H9 (cell line): ENCODE measurements around the gene PCDHGB5. TPM values are rescaled to one million over a fixed set of nuclear protein-coding genes. Genes with fewer than 3 reads are reported as not detected.
"Not testable (repeated sequence)": the region's sequence is repeated elsewhere in the genome, so short reads cannot be mapped to it uniquely, and the experiment has no call there.

ENCODE experiments used
- DNase-seq: peaks from one replicate; pipeline ENCODE4 v3.0.0-alpha.2; 2017
- H2AFZ ChIP-seq: one replicate; pipeline ENCODE4 v1.6.1; 2013; ENCODE audit warnings: mild to moderate bottlenecking, low read length, control low read depth, moderate library complexity
- H2AK5ac ChIP-seq: 2 replicates; pipeline ENCODE4 v1.6.1; 2013; ENCODE audit warnings: low read length, control low read depth, mixed read lengths; ENCODE audit not compliant: insufficient read length
- H2BK120ac ChIP-seq: one replicate; pipeline ENCODE4 v1.6.1; 2013; ENCODE audit warnings: low read depth, mild to moderate bottlenecking, low read length, control low read depth, inconsistent platforms; ENCODE audit not compliant: poor library complexity, severe bottlenecking
- H2BK12ac ChIP-seq: 2 replicates; pipeline ENCODE4 v1.6.1; 2013; ENCODE audit warnings: low read length, control low read depth, mixed read lengths, low read depth; ENCODE audit not compliant: insufficient read length
- H2BK15ac ChIP-seq: 2 replicates; pipeline ENCODE4 v1.6.1; 2013; ENCODE audit warnings: low read depth, low read length, control low read depth
- H2BK20ac ChIP-seq: one replicate; pipeline ENCODE4 v1.6.1; 2013; ENCODE audit warnings: low read depth, mild to moderate bottlenecking, low read length, control low read depth, inconsistent platforms; ENCODE audit not compliant: poor library complexity, severe bottlenecking
- H2BK5ac ChIP-seq: 2 replicates; pipeline ENCODE4 v1.6.1; 2013; ENCODE audit warnings: low read length, control low read depth, mixed read lengths; ENCODE audit not compliant: insufficient read length
- H3K14ac ChIP-seq: 2 replicates; pipeline ENCODE4 v1.6.1; 2013; ENCODE audit warnings: low read length, control low read depth; ENCODE audit not compliant: insufficient read depth
- H3K18ac ChIP-seq: 2 replicates; pipeline ENCODE4 v1.6.1; 2013; ENCODE audit warnings: low read depth, mild to moderate bottlenecking, mixed read lengths, low read length, control low read depth; ENCODE audit not compliant: insufficient read length
- H3K23ac ChIP-seq: 2 replicates; pipeline ENCODE4 v1.6.1; 2013; ENCODE audit warnings: low read length, control low read depth, mixed read lengths, low read depth; ENCODE audit not compliant: insufficient read length
- H3K23me2 ChIP-seq: 2 replicates; pipeline ENCODE4 v1.6.1; 2013; ENCODE audit warnings: low read depth, mild to moderate bottlenecking, mixed read lengths, low read length, control low read depth; ENCODE audit not compliant: insufficient read length, poor library complexity, severe bottlenecking
- H3K27ac ChIP-seq: 2 replicates; pipeline ENCODE4 v1.5.1; 2013; ENCODE audit warnings: low read length, control low read depth, mixed read lengths, low read depth; ENCODE audit not compliant: insufficient read length
- H3K27me3 ChIP-seq: 2 replicates; pipeline ENCODE4 v1.6.1; 2013; ENCODE audit warnings: low read length, control low read depth, inconsistent platforms; ENCODE audit not compliant: insufficient read depth
- H3K4ac ChIP-seq: 2 replicates; pipeline ENCODE4 v1.6.1; 2013; ENCODE audit warnings: low read depth, mild to moderate bottlenecking, control low read depth, inconsistent platforms, low read length, moderate library complexity
- H3K4me1 ChIP-seq: 2 replicates; pipeline ENCODE4 v1.6.1; 2013; ENCODE audit warnings: low read length, control low read depth, inconsistent platforms; ENCODE audit not compliant: insufficient read depth
- H3K4me2 ChIP-seq: 2 replicates; pipeline ENCODE4 v1.6.1; 2013; ENCODE audit warnings: low read length, control low read depth, mixed read lengths; ENCODE audit not compliant: insufficient read length, insufficient read depth
- H3K56ac ChIP-seq: 2 replicates; pipeline ENCODE4 v1.6.1; 2013; ENCODE audit warnings: low read depth, mild to moderate bottlenecking, mixed read lengths, low read length, control low read depth; ENCODE audit not compliant: insufficient read length
- H3K79me1 ChIP-seq: 2 replicates; pipeline ENCODE4 v1.6.1; 2013; ENCODE audit warnings: low read depth, mild to moderate bottlenecking, moderate library complexity, low read length, control low read depth, inconsistent platforms; ENCODE audit not compliant: insufficient read depth, poor library complexity, severe bottlenecking
- H3K79me2 ChIP-seq: 2 replicates; pipeline ENCODE4 v1.6.1; 2013; ENCODE audit warnings: low read length, control low read depth, inconsistent platforms; ENCODE audit not compliant: insufficient read depth
- H3K9ac ChIP-seq: 2 replicates; pipeline ENCODE4 v1.6.1; 2013; ENCODE audit warnings: low read length, control low read depth, mixed read lengths; ENCODE audit not compliant: insufficient read length; ENCODE audit errors: extremely low read depth
- H3K9me3 ChIP-seq: one replicate; pipeline ENCODE4 v1.6.1; 2013; ENCODE audit warnings: low read depth, low read length, inconsistent platforms; ENCODE audit not compliant: control insufficient read depth
- H3T11ph ChIP-seq: one replicate; pipeline ENCODE4 v1.6.1; 2013; ENCODE audit warnings: mild to moderate bottlenecking, low read length, control low read depth, inconsistent platforms
- H4K20me1 ChIP-seq: one replicate; pipeline ENCODE4 v1.6.1; 2013; ENCODE audit not compliant: control insufficient read depth, insufficient read length, insufficient read depth
- H4K5ac ChIP-seq: 2 replicates; pipeline ENCODE4 v1.6.1; 2013; ENCODE audit warnings: low read depth, mild to moderate bottlenecking, mixed read lengths, low read length, control low read depth; ENCODE audit not compliant: insufficient read length
- H4K8ac ChIP-seq: replicated peaks from 2 replicates; pipeline ENCODE4 v1.6.1; 2013; ENCODE audit warnings: low read length, control low read depth, mixed read lengths, low read depth; ENCODE audit not compliant: insufficient read length
- H4K91ac ChIP-seq: 2 replicates; pipeline ENCODE4 v1.6.1; 2013; ENCODE audit warnings: low read depth, mild to moderate bottlenecking, moderate library complexity, mixed read lengths, low read length, control low read depth; ENCODE audit not compliant: insufficient read length
- H3K27ac Mint-ChIP-seq, 3 experiments: 2 replicates in 2 of 3; 3 replicates in 1 of 3; pipeline ENCODE4 v1.8.0; 2020 to 2021; ENCODE audit warnings: mixed read lengths in 3 of 3, mild to moderate bottlenecking in 1 of 3, moderate library complexity in 1 of 3
- H3K27me3 Mint-ChIP-seq: 2 replicates; pipeline ENCODE4 v1.8.0; 2021; ENCODE audit warnings: low read depth, mild to moderate bottlenecking, moderate library complexity, mixed read lengths
- H3K36me3 Mint-ChIP-seq, 3 experiments: 2 replicates in 2 of 3; 3 replicates in 1 of 3; pipeline ENCODE4 v1.8.0; 2020 to 2021; ENCODE audit warnings: low read depth in 3 of 3, mixed read lengths in 3 of 3; ENCODE audit not compliant: insufficient read depth in 1 of 3
- H3K4me1 Mint-ChIP-seq, 2 experiments: 2 replicates each; pipeline ENCODE4 v1.8.0; 2020; ENCODE audit warnings: mixed read lengths in 2 of 2
- H3K4me3 Mint-ChIP-seq, 2 experiments: 2 replicates in 1 of 2; 3 replicates in 1 of 2; pipeline ENCODE4 v1.8.0; 2020 to 2021; ENCODE audit warnings: mild to moderate bottlenecking in 2 of 2, mixed read lengths in 2 of 2, moderate library complexity in 1 of 2
- H3K9me3 Mint-ChIP-seq, 2 experiments: 2 replicates in 1 of 2; 3 replicates in 1 of 2; pipeline ENCODE4 v1.8.0; 2020; ENCODE audit warnings: mild to moderate bottlenecking in 2 of 2, mixed read lengths in 2 of 2, moderate library complexity in 1 of 2
- WGBS: extraction: QIAGEN DNeasy Blood & Tissue Kit; methylation state at CpG from one replicate; pipeline ENCODE4 v1.1.7; 2013; ENCODE audit warnings: missing lambda C conversion rate, low lambda C conversion rate, mixed read lengths; ENCODE audit not compliant: insufficient read length; ENCODE audit errors: extremely low coverage; 5-methylcytosine and 5-hydroxymethylcytosine counted together
- total RNA-seq: library from RNA; stranded (reverse); gene quantifications from 2 replicates; pipeline ENCODE4 v1.2.1, GENCODE V29; 2021
- TF ChIP-seq, protein P1 (sequence below): fragments of 200-600 bp; sonication (generic); conservative IDR thresholded peaks from 3 replicates; pipeline ENCODE4 v1.8.0; 2021; ENCODE audit warnings: antibody characterized with exemption, mild to moderate bottlenecking

PCDHGB5 gene
- total RNA-seq, 1 experiment from 2014 or later = 3.8 TPM

DNA sequence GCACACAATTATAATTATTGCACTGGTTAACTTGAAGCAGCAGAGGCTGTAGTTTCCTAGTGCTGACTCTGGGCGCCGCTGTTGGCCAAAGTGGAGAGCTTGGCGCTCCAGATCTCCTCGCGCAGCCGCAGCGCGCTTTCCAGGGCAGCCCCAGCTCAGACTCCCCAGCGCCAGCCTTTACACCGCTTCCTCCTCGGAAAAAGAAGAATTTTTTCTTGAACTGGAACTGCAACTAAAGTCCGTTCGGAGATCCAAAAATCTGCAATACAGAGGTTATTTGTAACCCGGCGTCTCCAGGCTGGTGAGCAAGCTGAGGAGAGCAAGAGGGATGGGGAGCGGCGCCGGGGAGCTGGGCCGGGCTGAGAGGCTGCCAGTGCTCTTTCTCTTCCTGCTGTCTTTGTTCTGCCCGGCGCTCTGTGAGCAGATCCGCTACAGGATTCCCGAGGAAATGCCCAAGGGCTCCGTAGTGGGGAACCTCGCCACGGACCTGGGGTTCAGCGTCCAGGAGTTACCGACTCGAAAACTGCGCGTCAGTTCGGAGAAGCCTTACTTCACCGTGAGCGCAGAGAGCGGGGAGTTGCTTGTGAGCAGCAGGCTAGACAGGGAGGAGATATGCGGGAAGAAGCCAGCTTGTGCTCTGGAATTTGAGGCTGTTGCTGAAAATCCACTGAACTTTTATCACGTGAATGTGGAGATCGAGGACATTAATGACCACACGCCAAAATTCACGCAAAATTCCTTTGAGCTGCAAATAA is 10.0 kb upstream of the PCDHGB5 start, which contains the start of gene PCDHGB4:
Gene PCDHGB4, plus strand, starts transcription at position 142 of the 755 bp plus-strand sequence. Its CDS starts 187 bp downstream, at position 329.
- peak within 1 kb of the TSS; percentile 51 for H3K4me2 ChIP-seq
- peaks cover 42% of the 10 kb centered on the region for H3K9me3 ChIP-seq
- not testable (repeated sequence) for H4K5ac ChIP-seq, H3K27me3 ChIP-seq, H2AFZ ChIP-seq, H2BK20ac ChIP-seq, H3K79me2 ChIP-seq, H2BK5ac ChIP-seq, H4K20me1 ChIP-seq, H3K23ac ChIP-seq, H3K4ac ChIP-seq, H3T11ph ChIP-seq, H3K79me1 ChIP-seq, H2BK120ac ChIP-seq, H3K27ac Mint-ChIP-seq, H3K23me2 ChIP-seq, H2BK15ac ChIP-seq, H3K14ac ChIP-seq, H2AK5ac ChIP-seq, H2BK12ac ChIP-seq, H3K56ac ChIP-seq, H4K91ac ChIP-seq, H3K4me1 Mint-ChIP-seq, H3K4me1 ChIP-seq, H4K8ac ChIP-seq, H3K27ac ChIP-seq
- Mint-ChIP-seq H3K9me3 (peaks cover 69 to 74% of the 10 kb centered on the region in 2 experiments), H3K27me3 (peaks cover 15% of the 10 kb centered on the region), H3K4me3 (peak within 1 kb of the TSS in 1 of 2 experiments; percentile 71; a peak in 2 of 5 replicates), H3K36me3 (peaks cover 25 to 62% (median 43%) of the 10 kb centered on the region in 3 experiments)
- TF ChIP-seq, protein P1, sequence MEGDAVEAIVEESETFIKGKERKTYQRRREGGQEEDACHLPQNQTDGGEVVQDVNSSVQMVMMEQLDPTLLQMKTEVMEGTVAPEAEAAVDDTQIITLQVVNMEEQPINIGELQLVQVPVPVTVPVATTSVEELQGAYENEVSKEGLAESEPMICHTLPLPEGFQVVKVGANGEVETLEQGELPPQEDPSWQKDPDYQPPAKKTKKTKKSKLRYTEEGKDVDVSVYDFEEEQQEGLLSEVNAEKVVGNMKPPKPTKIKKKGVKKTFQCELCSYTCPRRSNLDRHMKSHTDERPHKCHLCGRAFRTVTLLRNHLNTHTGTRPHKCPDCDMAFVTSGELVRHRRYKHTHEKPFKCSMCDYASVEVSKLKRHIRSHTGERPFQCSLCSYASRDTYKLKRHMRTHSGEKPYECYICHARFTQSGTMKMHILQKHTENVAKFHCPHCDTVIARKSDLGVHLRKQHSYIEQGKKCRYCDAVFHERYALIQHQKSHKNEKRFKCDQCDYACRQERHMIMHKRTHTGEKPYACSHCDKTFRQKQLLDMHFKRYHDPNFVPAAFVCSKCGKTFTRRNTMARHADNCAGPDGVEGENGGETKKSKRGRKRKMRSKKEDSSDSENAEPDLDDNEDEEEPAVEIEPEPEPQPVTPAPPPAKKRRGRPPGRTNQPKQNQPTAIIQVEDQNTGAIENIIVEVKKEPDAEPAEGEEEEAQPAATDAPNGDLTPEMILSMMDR = peak; percentile 72
- H3K9ac ChIP-seq = peak within 1 kb of the TSS; percentile 15
- peak within 1 kb of the TSS; percentile 33 for H3K18ac ChIP-seq
- DNase-seq = peak; percentile 76
- WGBS = no CpG with 5 or more reads among the region's 40 CpGs
